Heart right ventricle (tissue), 16 donors: Measurements from ENCODE around the gene DQX1. TPM values are rescaled to one million over a fixed set of nuclear protein-coding genes. Genes with fewer than 3 reads are reported as not detected.

Experiments used
- ATAC-seq, 8 donors: fragments of 200-7000 bp; cut with Tn5 transposase; one replicate each; pipeline ENCODE4 v1.9.1; 2020; ENCODE audit warnings: mild to moderate bottlenecking in 8 of 8, moderate library complexity in 8 of 8, moderate number of reproducible peaks in 1 of 8
- DNase-seq, 2 donors: peaks; one replicate each; pipeline ENCODE4 v3.0.0-alpha.2; 2020
- H3K27ac ChIP-seq, 10 donors: fragments of 200-600 bp; sonication (generic) in 2 of 10; one replicate each; pipeline versions ENCODE4 v1.5.0 to v1.8.0; 2020 to 2022; ENCODE audit warnings: mild to moderate bottlenecking in 3 of 10
- H3K27me3 ChIP-seq, 7 donors: fragments of 200-600 bp; one replicate each; pipeline ENCODE4 v1.8.0; 2021 to 2022; ENCODE audit warnings: mild to moderate bottlenecking in 2 of 7
- H3K36me3 ChIP-seq, 9 donors: fragments of 200-600 bp; sonication (generic) in 1 of 9; one replicate each; pipeline versions ENCODE4 v1.5.0 to v1.8.0; 2020 to 2022; ENCODE audit warnings: mild to moderate bottlenecking in 2 of 9
- H3K4me1 ChIP-seq, 9 donors: fragments of 200-600 bp; sonication (generic) in 1 of 9; one replicate each; pipeline versions ENCODE4 v1.5.0 to v1.8.0; 2020 to 2022; ENCODE audit warnings: mild to moderate bottlenecking in 4 of 9
- H3K4me3 ChIP-seq, 10 donors: fragments of 200-600 bp; sonication (generic) in 2 of 10; one replicate each; pipeline versions ENCODE4 v1.5.0 to v1.8.0; 2020 to 2022; ENCODE audit warnings: mild to moderate bottlenecking in 7 of 10, moderate library complexity in 2 of 10
- H3K9me3 ChIP-seq, 11 donors: fragments of 200-600 bp in 10 of 11; sonication (generic) in 2 of 11; one replicate each; pipeline versions ENCODE4 v1.5.0 to v1.8.0; 2013 to 2022; ENCODE audit warnings: mild to moderate bottlenecking in 2 of 11, control low read depth in 1 of 11, moderate library complexity in 1 of 11
- CTCF ChIP-seq, 9 donors: fragments of 200-600 bp; sonication (generic) in 2 of 9; IDR thresholded peaks; one replicate each; pipeline versions ENCODE4 v1.5.0 to v1.8.0; 2021 to 2022; ENCODE audit warnings: antibody characterized with exemption in 9 of 9, mild to moderate bottlenecking in 5 of 9, moderate library complexity in 1 of 9
- WGBS, 2 donors: extraction: QIAGEN DNeasy Blood & Tissue Kit; methylation state at CpG; one replicate each; pipeline ENCODE4 v1.1.7; 2013; ENCODE audit warnings: inconsistent platforms in 1 of 2; 5-methylcytosine and 5-hydroxymethylcytosine counted together
- intact Hi-C, 10 donors: fragments of 100-400 bp; cut with DNase I; formaldehyde crosslinking; loops; one replicate each; pipeline versions ENCODE4 v1.11.1 to v1.14.2; 2022
- polyA plus RNA-seq, 2 donors: library from polyadenylated mRNA; stranded (reverse); fragments of 200-250 nt; gene quantifications; one replicate each; pipeline ENCODE4 v1.2.3, GENCODE V29; 2013
- total RNA-seq, 10 donors: library from RNA; stranded (reverse); fragmentation: NEBNext Ultra II Directional in 3 of 10; extraction: Animal tissue kit (Norgen Biotek cat#: 25700) in 3 of 10; gene quantifications; one replicate each; pipeline versions ENCODE4 v1.2.1 to v1.2.4, GENCODE V29; 2021 to 2023
- donor health status: Arrhythmogenic right ventricular cardiomyopathy.
- donor health status: ischemic (EF 13 %, LVEDD 7.1; RV severe dilation, severe dysfunction).
- donor health status: healthy with polysubstance abuse.
- donor health status: DM: no; HTN: yes; CAD: no.
- donor health status: DM: no; HTN: no; CAD: no.
- donor health status: ischemic (EF 25% LVEDD 6.9; RV normal size, moderate dysfunction).
- donor health status: ischemic (EF 25% LVEDD 5.7; RV mildly dilated, moderate dysfunction).
- donor health status: healthy.
- donor health status: DM: yes; HTN: yes; CAD: no.
- donor health status: Ischemic cardiomyopathy.
- donor health status: ischemic (EF 35%, LVEDD 5.7; RV mildly dilated, moderate dysfunction).
- donor health status: nonischemic (EF 11% LVEDD 7.7; RV severe dilation, severe dysfunction).
- donor health status: DM: yes; HTN: yes; CAD: no.
- donor health status: PGD.
- donor health status: ischemic (EF 29% LVEDD 5.4; RV normal size, mild dysfunction).
- donor health status: nonischemic (EF 23%, LVEDD 6.1; RV moderate dilation, normal function).

The DQX1 gene
- total and polyA plus RNA-seq, 12 donors, result 0.03 to 0.65 TPM; not detected in 10

- H3K36me3 ChIP-seq, result peaks cover 0 to 64% (median 3%) of the 10 kb centered on the region in 9 donors
- 0 to 2% methylated on average over 80 of the region's 80 CpGs for WGBS, 2 donors
- DNase-seq, result peak in 1 of 2 donors; percentile 69
These were observed 43.9 kb downstream of the DQX1 start for GRCh38 chr2:74481961-74482800.

DNA sequence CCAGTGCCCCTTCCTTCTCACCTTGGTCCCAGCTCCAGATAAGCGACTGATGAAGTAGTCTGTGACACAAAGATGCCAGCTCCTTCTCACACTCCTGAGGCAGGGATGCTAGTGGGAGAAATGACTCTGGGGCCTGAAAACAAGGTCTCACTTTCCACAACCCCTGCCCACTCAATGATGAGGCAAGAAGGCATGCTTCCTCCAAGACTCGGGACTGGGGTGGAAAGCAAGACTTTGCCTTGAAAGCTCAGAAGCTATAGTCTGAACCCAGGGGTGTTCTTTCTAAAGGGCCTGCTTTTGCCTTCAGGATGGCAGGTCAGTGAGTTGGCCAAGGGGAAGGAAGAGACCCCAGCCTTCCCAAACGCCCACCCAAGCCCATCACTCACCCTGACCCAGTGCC, 44.6 kb downstream of the DQX1 start:
- ATAC-seq (no peak), DNase-seq (no peak)
- Histone ChIP-seq H3K36me3 (peaks cover 0 to 64% (median 3%) of the 10 kb centered on the region in 9 donors), H3K27ac (peak overlapping the region in 3 of 10 donors; percentile 90 to 92 (median 91)), H3K4me1 (peaks cover 10 to 46% (median 29%) of the 10 kb centered on the region in 9 donors), H3K9me3 (no peaks in the 10 kb centered on the region), H3K4me3 (peak overlapping the region; percentile 74 to 97 (median 88)), H3K27me3 (no peaks in the 10 kb centered on the region)
- intact Hi-C loops, result loop anchor here in 5 of 10 donors (5.0 kb wide), 3 partner anchors 46 to 106 kb away; partner anchors contain the start of genes AUP1 (in 1 of the 5), DQX1 (in 1 of the 5) and HTRA2 (in 1 of the 5)
- 58 to 69% methylated on average over 3 of the region's 3 CpGs for WGBS, 2 donors
- no peak for TF ChIP-seq CTCF (IDR thresholded peaks at IDR 0.05)

More at GRCh38 chr2:74481961-74482800, 43.9 kb downstream of the DQX1 start:
- peak; percentile 60 to 78 (median 71) for ATAC-seq
- intact Hi-C loops, result loop anchor here in 8 of 10 donors (2.0 to 5.0 kb wide), 5 partner anchors 25 to 105 kb away; partner anchors contain the start of genes AUP1 (in 1 of the 8), DQX1 (in 1 of the 8), HTRA2 (in 1 of the 8) and PCGF1 (in 1 of the 8)
- Histone ChIP-seq H3K27ac (peak overlapping the region; percentile 78 to 94 (median 90)), H3K27me3 (no peaks in the 10 kb centered on the region), H3K4me3 (peak overlapping the region; percentile 74 to 97 (median 88)), H3K9me3 (no peaks in the 10 kb centered on the region), H3K4me1 (peaks cover 10 to 40% (median 29%) of the 10 kb centered on the region in 9 donors)
- TF ChIP-seq CTCF (IDR thresholded peaks at IDR 0.05), result no peak

DNA sequence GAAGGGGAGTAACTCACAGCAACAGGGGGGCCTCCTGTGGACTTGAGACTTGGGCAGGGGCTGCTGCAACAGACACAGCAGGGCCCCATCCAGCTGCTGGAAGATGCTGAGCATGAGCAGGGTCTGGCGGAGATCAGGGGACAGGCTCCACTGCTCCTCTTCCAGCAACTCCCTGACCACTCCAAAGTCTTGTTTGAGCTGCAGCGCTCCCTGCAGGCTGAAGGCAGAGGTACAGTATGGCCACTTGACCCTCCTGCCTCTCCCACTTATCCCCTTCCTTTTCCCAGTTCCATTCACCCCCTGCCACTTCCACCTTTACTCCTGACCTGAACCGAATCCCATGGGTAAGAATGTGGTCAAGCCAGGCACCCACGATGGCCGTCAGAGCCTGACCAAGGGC, 51.1 kb downstream of the DQX1 start:
- 87 to 94% methylated on average over 5 of the region's 5 CpGs for WGBS, 2 donors
- no peak overlapping the region for H3K27ac ChIP-seq
- peaks cover 0 to 66% (median 13%) of the 10 kb centered on the region in 9 donors for H3K36me3 ChIP-seq
- peak in 3 of 9 donors; percentile 18 to 33 (median 27) for TF ChIP-seq CTCF (IDR thresholded peaks at IDR 0.05)
- ATAC-seq (no peak), DNase-seq (no peak)
- no peaks in the 10 kb centered on the region for H3K27me3 ChIP-seq
- H3K9me3 ChIP-seq, result no peaks in the 10 kb centered on the region
- H3K4me1 ChIP-seq, result peaks cover 5 to 40% (median 27%) of the 10 kb centered on the region in 9 donors
- intact Hi-C loops, result loop anchor here in 1 of 10 donors (5.0 kb wide), 1 partner anchor 58 kb away; no protein-coding TSS in a partner anchor
- H3K4me3 ChIP-seq, result no peak overlapping the region

DNA sequence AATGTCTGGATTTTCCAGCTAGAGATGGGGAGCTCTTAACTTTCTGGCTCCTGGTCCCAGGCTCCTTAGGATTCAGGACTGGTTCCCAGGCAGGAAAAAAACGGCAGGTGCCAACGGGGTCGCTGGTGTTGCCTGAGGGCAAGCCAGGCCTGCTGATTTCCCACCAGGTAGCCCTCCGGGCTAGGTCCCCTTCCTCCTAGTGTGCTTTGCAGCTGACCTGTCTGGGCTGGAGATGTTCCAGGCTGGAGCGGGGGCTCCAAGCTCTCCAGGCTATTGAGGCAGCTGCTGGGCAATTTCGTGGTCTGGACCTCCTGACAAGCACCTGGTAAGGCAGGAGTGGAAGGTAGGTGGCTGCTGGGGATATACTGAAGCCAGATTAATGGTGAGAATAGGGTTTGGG, 51.5 kb downstream of the DQX1 start:
- Histone ChIP-seq H3K27ac (no peak overlapping the region), H3K36me3 (peaks cover 0 to 62% (median 13%) of the 10 kb centered on the region in 9 donors), H3K9me3 (no peaks in the 10 kb centered on the region), H3K4me3 (no peak overlapping the region), H3K4me1 (peaks cover 5 to 39% (median 27%) of the 10 kb centered on the region in 9 donors), H3K27me3 (no peaks in the 10 kb centered on the region)
- TF ChIP-seq CTCF (IDR thresholded peaks at IDR 0.05), result no peak
- ATAC-seq (no peak), DNase-seq (no peak)
- intact Hi-C loops, result loop anchor here in 1 of 10 donors (5.0 kb wide), 1 partner anchor 57 kb away; no protein-coding TSS in a partner anchor
- 96 to 98% methylated on average over 6 of the region's 6 CpGs for WGBS, 2 donors
